GM19372 (cell line): Measurements from ENCODE around the gene KLK8.
"Not testable (repeated sequence)": the region's sequence is repeated elsewhere in the genome, so short reads cannot be mapped to it uniquely, and the experiment has no call there.

ENCODE experiments used
- ATAC-seq: cut with Tn5 transposase; IDR thresholded peaks from one replicate; pipeline ENCODE4 v1.9.1; 2021; ENCODE audit warnings: mild to moderate bottlenecking, low read depth, moderate library complexity; ENCODE audit not compliant: unreplicated experiment

The KLK8 gene

GRCh38 chr19:50984416-50984815 lies 17.0 kb downstream of the KLK8 start:
- ATAC-seq: not testable (repeated sequence)

GRCh38 chr19:50983625-50984292 lies 17.6 kb downstream of the KLK8 start, which contains the start of gene KLK7:
Gene KLK7 (minus strand): TSS chr19:50983917. CDS start chr19:50982399, 1,518 bp downstream.
- ATAC-seq: no peak

- no peak for ATAC-seq
Observed at GRCh38 chr19:50982186-50982585, 19.2 kb downstream of the KLK8 start.

GRCh38 chr19:50981587-50982146 lies 19.7 kb downstream of the KLK8 start:
- ATAC-seq: no peak

- no peak for ATAC-seq
Observed at GRCh38 chr19:50980208-50980607, 21.2 kb downstream of the KLK8 start.

- no peak for ATAC-seq
Observed at GRCh38 chr19:50979758-50980157, 21.6 kb downstream of the KLK8 start.

- ATAC-seq: no peak
Observed at GRCh38 chr19:50978772-50979390, 22.5 kb downstream of the KLK8 start.

GRCh38 chr19:50977626-50978025 lies 23.8 kb downstream of the KLK8 start:
- no peak for ATAC-seq

- no peak for ATAC-seq
Observed at GRCh38 chr19:50975766-50976165, 25.6 kb downstream of the KLK8 start.

GRCh38 chr19:50974702-50975556 lies 26.5 kb downstream of the KLK8 start:
- ATAC-seq: no peak

- no peak for ATAC-seq
Observed at GRCh38 chr19:50972795-50973376, 28.5 kb downstream of the KLK8 start.

GRCh38 chr19:50969810-50970209 lies 31.6 kb downstream of the KLK8 start:
- ATAC-seq: not testable (repeated sequence)

GRCh38 chr19:50969413-50969760 lies 32.0 kb downstream of the KLK8 start, which contains the start of gene KLK6:
Gene KLK6 (minus strand): TSS chr19:50969591. CDS start chr19:50968104, 1,487 bp downstream.
- ATAC-seq: no peak

GRCh38 chr19:50968716-50969412 lies 32.5 kb downstream of the KLK8 start:
- ATAC-seq: no peak

- ATAC-seq: no peak
Observed at GRCh38 chr19:50967929-50968715, 33.3 kb downstream of the KLK8 start.

GRCh38 chr19:50964266-50964665 lies 37.1 kb downstream of the KLK8 start:
- no peak for ATAC-seq

GRCh38 chr19:50963381-50963780 lies 38.0 kb downstream of the KLK8 start:
- no peak for ATAC-seq

- no peak for ATAC-seq
Observed at GRCh38 chr19:50962245-50962644, 39.2 kb downstream of the KLK8 start.
